ENCODE results near the gene BAK1.

GRCh38 chr6:33578164-33578563 is 1.9 kb downstream of the BAK1 start:
- TF ChIP-seq POLR2A (IDR thresholded peaks at IDR 0.05; ENCODE audit: low read length) (no peak), GATA1 (IDR thresholded peaks at IDR 0.05; ENCODE audit: low read depth, low read length) (no peak)

All from erythroblast (primary cell).